Keratinocyte (primary cell): ENCODE results near the gene PDIA6. TPM values are rescaled to one million over a fixed set of nuclear protein-coding genes. Genes with fewer than 3 reads are reported as not detected.

Experiments used
- DNase-seq: peaks from one replicate; pipeline ENCODE4 v3.0.0-alpha.2; 2011; ENCODE audit warnings: low read depth, missing footprints, low spot score
- FAIRE-seq: peaks from 2 replicates; lab custom pipeline; 2011; peaks lifted over from hg19 to GRCh38; lab: Jason Lieb, UNC
- H2AFZ ChIP-seq: 2 replicates; pipeline ENCODE4 v1.6.0; 2012; ENCODE audit warnings: low read length, control low read depth, inconsistent platforms; ENCODE audit not compliant: control insufficient read depth
- H3K27ac ChIP-seq: 2 replicates; pipeline ENCODE4 v1.5.1; 2011; ENCODE audit warnings: low read length; ENCODE audit not compliant: control insufficient read depth, insufficient read depth
- H3K27me3 ChIP-seq: 3 replicates; pipeline ENCODE4 v1.6.0; 2011; ENCODE audit warnings: low read length; ENCODE audit not compliant: control insufficient read depth, insufficient read depth; ENCODE audit errors: extremely low read depth
- H3K36me3 ChIP-seq, 2 experiments: 2 replicates in 1 of 2; 3 replicates in 1 of 2; pipeline ENCODE4 v1.5.1; 2011; ENCODE audit warnings: low read length in 2 of 2, mild to moderate bottlenecking in 1 of 2; ENCODE audit not compliant: control insufficient read depth in 2 of 2, insufficient read depth in 2 of 2; ENCODE audit errors: extremely low read depth in 1 of 2
- H3K4me1 ChIP-seq: 3 replicates; pipeline ENCODE4 v1.5.1; 2011; ENCODE audit warnings: low read length; ENCODE audit not compliant: control insufficient read depth, insufficient read depth; ENCODE audit errors: extremely low read depth
- H3K4me2 ChIP-seq: 3 replicates; pipeline ENCODE4 v1.6.0; 2011; ENCODE audit warnings: low read depth, low read length; ENCODE audit not compliant: control insufficient read depth, insufficient read depth; ENCODE audit errors: extremely low read depth
- H3K4me3 ChIP-seq, 3 experiments: fragments of 200-600 bp in 1 of 3; sonication (generic) in 1 of 3; 2 replicates in 2 of 3; 3 replicates in 1 of 3; pipeline ENCODE4 v1.5.1; 2011 to 2016; ENCODE audit warnings: low read length in 3 of 3, mild to moderate bottlenecking in 3 of 3, control low read depth in 2 of 3, inconsistent platforms in 1 of 3, low read depth in 1 of 3, mixed read lengths in 1 of 3, mixed run types in 1 of 3, moderate library complexity in 1 of 3; ENCODE audit not compliant: control insufficient read depth in 2 of 3, insufficient read depth in 2 of 3; ENCODE audit errors: extremely low read depth in 1 of 3
- H3K79me2 ChIP-seq: 2 replicates; pipeline ENCODE4 v1.6.0; 2012; ENCODE audit warnings: low read length; ENCODE audit not compliant: control insufficient read depth, insufficient read depth
- H3K9ac ChIP-seq: 3 replicates; pipeline ENCODE4 v1.6.0; 2011; ENCODE audit warnings: low read length; ENCODE audit not compliant: control insufficient read depth, insufficient read depth; ENCODE audit errors: extremely low read depth
- H3K9me1 ChIP-seq: 3 replicates; pipeline ENCODE4 v1.6.0; 2011; ENCODE audit warnings: low read length; ENCODE audit not compliant: control insufficient read depth, insufficient read depth; ENCODE audit errors: extremely low read depth
- H3K9me3 ChIP-seq: 2 replicates; pipeline ENCODE4 v1.5.1; 2012; ENCODE audit warnings: low read depth, low read length; ENCODE audit not compliant: control insufficient read depth
- H4K20me1 ChIP-seq: 3 replicates; pipeline ENCODE4 v1.6.0; 2011; ENCODE audit warnings: low read length; ENCODE audit not compliant: control insufficient read depth, insufficient read depth; ENCODE audit errors: extremely low read depth
- CTCF ChIP-seq, 3 experiments: IDR thresholded peaks in 1 of 3; conservative IDR thresholded peaks in 1 of 3; optimal IDR thresholded peaks in 1 of 3; 2 replicates in 2 of 3; 3 replicates in 1 of 3; pipeline versions ENCODE3 to v1.5.1; 2011; ENCODE audit warnings: low read length in 3 of 3, mild to moderate bottlenecking in 3 of 3, moderate library complexity in 2 of 3, control low read depth in 1 of 3, inconsistent platforms in 1 of 3; ENCODE audit not compliant: insufficient read depth in 2 of 3; ENCODE audit errors: extremely low read depth in 1 of 3
- EZH2 ChIP-seq: IDR thresholded peaks from one replicate; pipeline ENCODE4 v1.6.1; 2012; ENCODE audit warnings: inconsistent platforms, mild to moderate bottlenecking, low read length, moderate library complexity
- dilution Hi-C: fragments of 300-500 bp; cut with MboI; formaldehyde crosslinking; loops from one replicate; pipeline ENCODE4 v1.7.0; 2020; ENCODE audit warnings: low sequenced_read_pairs; ENCODE audit not compliant: extremely low pct_ligation_motif_present
- polyA plus RNA-seq, 5 experiments: library from polyadenylated mRNA; depleted of rRNA in 3 of 5; stranded (reverse) in 3 of 5; stranded (forward) in 1 of 5; unstranded in 1 of 5; fragments of >200 nt; gene quantifications; 1 replicate in 1 of 5; 2 replicates in 3 of 5; 3 replicates in 1 of 5; pipeline versions ENCODE4 v1.2.1 to v1.2.3, GENCODE V29; 2011 to 2012; ENCODE audit warnings: missing spikeins in 2 of 5, low read depth in 1 of 5, low replicate concordance in 1 of 5

The PDIA6 gene
- polyA plus RNA-seq, 1 donor (not counting 4 experiments of a cell fraction or from before 2014, with no cell fraction given): 310 TPM

DNA sequence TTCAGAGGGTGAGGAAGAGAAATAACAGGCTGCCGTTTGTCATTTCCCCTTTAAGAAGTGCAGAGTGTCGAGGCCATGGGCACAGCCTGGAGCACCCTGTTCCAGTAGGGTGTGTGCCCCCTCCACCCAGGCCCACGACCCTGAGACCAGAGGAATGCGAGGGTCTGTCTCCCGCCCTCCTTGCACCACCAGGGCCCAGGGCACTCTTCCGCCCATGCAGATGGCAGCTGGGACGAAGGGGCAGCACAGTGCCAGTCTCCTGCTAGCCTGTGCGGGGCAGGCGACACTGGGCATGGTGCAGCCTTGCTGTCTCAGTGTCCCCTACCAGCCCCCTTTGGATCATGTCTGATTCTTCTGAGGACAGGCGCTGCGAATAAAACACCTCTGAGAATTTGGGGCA lies 15.8 kb upstream of the PDIA6 start:
- dilution Hi-C loops: no loop called here

GRCh38 chr2:10826625-10827024 lies 14.0 kb upstream of the PDIA6 start:
- no peaks in the 10 kb centered on the region for H3K4me1 ChIP-seq
- no peaks in the 10 kb centered on the region for H3K36me3 ChIP-seq
- no peak for FAIRE-seq
- no peaks in the 10 kb centered on the region for H4K20me1 ChIP-seq
- no peak overlapping the region for H2AFZ ChIP-seq
- H3K9ac ChIP-seq: no peak overlapping the region
- no peak for TF ChIP-seq EZH2
- peaks cover 5% of the 10 kb centered on the region for H3K27me3 ChIP-seq
- no peaks in the 10 kb centered on the region for H3K9me3 ChIP-seq
- H3K4me2 ChIP-seq: no peak overlapping the region
- no peaks in the 10 kb centered on the region for H3K9me1 ChIP-seq
- no peaks in the 10 kb centered on the region for H3K79me2 ChIP-seq
- no peak for DNase-seq
- no peak overlapping the region for H3K27ac ChIP-seq
- dilution Hi-C loops: no loop called here
- H3K4me3 ChIP-seq: no peak overlapping the region

More for the DNA sequence above, 15.8 kb upstream of the PDIA6 start:
- no peaks in the 10 kb centered on the region for H3K36me3 ChIP-seq
- H4K20me1 ChIP-seq: no peaks in the 10 kb centered on the region
- no peak overlapping the region for H2AFZ ChIP-seq
- TF ChIP-seq EZH2: no peak
- TF ChIP-seq CTCF (optimal IDR thresholded peaks at IDR 0.05 in 1 of 3, IDR thresholded peaks at IDR 0.05 in 1 of 3, conservative IDR thresholded peaks at IDR 0.05 in 1 of 3; ENCODE audit: extremely low read depth in 1 of 3, insufficient read depth in 2 of 3, low read length in 3 of 3): no peak
- H3K27me3 ChIP-seq: peaks cover 5% of the 10 kb centered on the region
- DNase-seq (no peak), FAIRE-seq (no peak)
- H3K4me2 ChIP-seq: no peak overlapping the region
- no peaks in the 10 kb centered on the region for H3K9me3 ChIP-seq
- no peak overlapping the region for H3K4me3 ChIP-seq
- no peak overlapping the region for H3K27ac ChIP-seq
- no peaks in the 10 kb centered on the region for H3K4me1 ChIP-seq
- H3K9me1 ChIP-seq: no peaks in the 10 kb centered on the region
- no peaks in the 10 kb centered on the region for H3K79me2 ChIP-seq
- no peak overlapping the region for H3K9ac ChIP-seq

DNA sequence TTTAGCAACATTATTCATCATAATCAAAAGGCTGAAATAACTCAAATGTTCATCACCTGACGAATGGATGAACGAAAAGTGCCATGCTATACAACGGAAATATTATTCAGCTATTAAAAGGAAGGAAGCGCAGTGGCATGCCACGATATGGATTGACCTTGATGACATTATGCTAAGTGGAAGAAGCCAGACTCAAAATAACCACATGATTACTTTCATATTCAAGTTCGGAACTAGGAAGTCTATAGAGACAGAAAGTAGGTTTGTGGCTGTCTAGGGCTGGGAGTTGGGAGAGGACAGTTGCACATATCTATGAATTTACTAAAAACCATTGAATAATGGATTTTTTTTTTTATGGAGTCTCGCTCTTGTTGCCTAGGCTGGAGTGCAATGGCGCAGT lies 13.4 kb upstream of the PDIA6 start:
- DNase-seq: no peak
- no peaks in the 10 kb centered on the region for H3K9me1 ChIP-seq
- peaks cover 5% of the 10 kb centered on the region for H3K27me3 ChIP-seq
- dilution Hi-C loops: no loop called here
- no peaks in the 10 kb centered on the region for H3K9me3 ChIP-seq
- no peak for FAIRE-seq
- TF ChIP-seq CTCF (optimal IDR thresholded peaks at IDR 0.05 in 1 of 3, IDR thresholded peaks at IDR 0.05 in 1 of 3, conservative IDR thresholded peaks at IDR 0.05 in 1 of 3; ENCODE audit: extremely low read depth in 1 of 3, insufficient read depth in 2 of 3, low read length in 3 of 3) (no peak), EZH2 (no peak)
- H3K27ac ChIP-seq: no peak overlapping the region
- no peaks in the 10 kb centered on the region for H3K36me3 ChIP-seq
- H4K20me1 ChIP-seq: no peaks in the 10 kb centered on the region
- no peak overlapping the region for H3K4me3 ChIP-seq
- H3K79me2 ChIP-seq: no peaks in the 10 kb centered on the region
- no peaks in the 10 kb centered on the region for H3K4me1 ChIP-seq
- H3K9ac ChIP-seq: no peak overlapping the region
- no peak overlapping the region for H2AFZ ChIP-seq
- no peak overlapping the region for H3K4me2 ChIP-seq
